Stomach (tissue), 9 donors: ENCODE data around the gene GNMT. TPM values are rescaled to one million over a fixed set of nuclear protein-coding genes. Genes with fewer than 3 reads are reported as not detected.

Experiments
- DNase-seq, 2 donors: peaks; one replicate each; pipeline versions ENCODE4 v3.0.0 to v3.0.0-alpha.2; 2013 to 2019
- H3K27ac ChIP-seq, 5 donors: fragments of 200-600 bp in 4 of 5; sonication (generic) in 4 of 5; one replicate each; pipeline ENCODE4 v1.5.1; 2013 to 2019; ENCODE audit warnings: mild to moderate bottlenecking in 1 of 5, moderate library complexity in 1 of 5
- H3K27me3 ChIP-seq, 3 donors: fragments of 200-600 bp; sonication (generic); one replicate each; pipeline ENCODE4 v1.5.1; 2017 to 2019; ENCODE audit warnings: mixed run types in 1 of 3
- H3K36me3 ChIP-seq, 4 donors: fragments of 200-600 bp; sonication (generic); 1 replicate in 3 of 4; 2 replicates in 1 of 4; pipeline ENCODE4 v1.5.1; 2016 to 2019
- H3K4me1 ChIP-seq, 4 donors: fragments of 200-600 bp; sonication (generic); one replicate each; pipeline ENCODE4 v1.5.1; 2016 to 2019
- H3K4me3 ChIP-seq, 4 donors: fragments of 200-600 bp; sonication (generic) in 3 of 4; one replicate each; pipeline ENCODE4 v1.5.1; 2016 to 2019; ENCODE audit warnings: mild to moderate bottlenecking in 1 of 4
- H3K9me3 ChIP-seq, 4 donors: fragments of 200-600 bp; sonication (generic); one replicate each; pipeline ENCODE4 v1.5.1; 2016 to 2019
- EP300 ChIP-seq: sonication (generic); formaldehyde crosslinking; IDR thresholded peaks from one replicate; pipeline ENCODE4 v1.6.1; 2017; ENCODE audit warnings: antibody characterized with exemption
- POLR2A ChIP-seq, 4 donors: fragments of 450-650 bp; IDR thresholded peaks; one replicate each; pipeline ENCODE4 v1.6.1; 2016; ENCODE audit warnings: antibody characterized with exemption in 4 of 4, control low read depth in 2 of 4, mild to moderate bottlenecking in 1 of 4, moderate library complexity in 1 of 4
- POLR2AphosphoS5 ChIP-seq, 3 donors: sonication (generic); formaldehyde crosslinking; IDR thresholded peaks; one replicate each; pipeline ENCODE4 v1.6.1; 2016; ENCODE audit warnings: antibody characterized with exemption in 3 of 3
- WGBS, 5 donors: extraction: QIAGEN DNeasy Blood & Tissue Kit in 3 of 5; methylation state at CpG; one replicate each; pipeline versions ENCODE4 v1.1.5 to v1.1.7; 2013 to 2018; 5-methylcytosine and 5-hydroxymethylcytosine counted together
- intact Hi-C: fragments of 100-400 bp; cut with DNase I; formaldehyde crosslinking; loops from one replicate; pipeline ENCODE4 v1.15.1; 2023; ENCODE audit warnings: low total_unique reads
- polyA plus RNA-seq, 3 donors: library from polyadenylated mRNA; stranded (reverse); fragments of 200-250 nt; gene quantifications; one replicate each; pipeline ENCODE4 v1.2.3, GENCODE V29; 2013
- total RNA-seq, 5 donors: library from RNA; depleted of rRNA; stranded (reverse); fragments of >200 nt; gene quantifications; one replicate each; pipeline versions ENCODE4 v1.1.0 to v1.2.3, GENCODE V29; 2014 to 2016
- TF ChIP-seq, protein P1 (sequence below), 7 experiments: fragments of 450-650 bp in 4 of 7; fragments of 200-600 bp in 3 of 7; sonication (generic) in 3 of 7; IDR thresholded peaks; one replicate each; pipeline ENCODE4 v1.5.1; 2016 to 2019; ENCODE audit warnings: antibody characterized with exemption in 7 of 7, control low read depth in 2 of 7, mild to moderate bottlenecking in 1 of 7
- donor health status: healthy with polysubstance abuse.
- donor health status: Bipolar disorder and iron deficiency.
- donor health status: healthy.

GNMT gene
- total and polyA plus RNA-seq, 8 donors = 0.45 to 121 (median 17.8) TPM; not detected in 2

DNA sequence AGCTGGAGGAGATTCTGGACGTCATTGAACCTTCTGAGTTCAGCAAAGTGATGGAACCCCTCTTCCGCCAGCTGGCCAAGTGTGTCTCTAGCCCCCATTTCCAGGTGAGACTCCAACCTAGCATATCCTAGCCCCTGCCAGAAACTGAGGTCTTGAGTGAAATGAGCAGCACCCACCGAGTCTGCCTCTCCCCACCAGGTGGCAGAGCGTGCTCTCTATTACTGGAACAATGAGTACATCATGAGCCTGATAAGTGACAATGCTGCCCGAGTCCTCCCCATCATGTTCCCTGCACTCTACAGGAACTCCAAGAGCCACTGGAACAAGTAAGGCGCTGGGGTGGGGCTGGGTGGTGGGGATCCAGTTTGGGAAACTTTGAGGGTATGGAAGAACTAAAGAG, 48.6 kb downstream of the GNMT start:
- intact Hi-C loops = no loop called here
- DNase-seq = peak; percentile 34 to 67
- H3K4me3 ChIP-seq = no peak overlapping the region
- 47 to 67% (median 56%) methylated on average over 6 of the region's 6 CpGs for WGBS, 5 donors
- H3K27ac ChIP-seq = no peak overlapping the region
- peaks cover 11 to 20% (median 19%) of the 10 kb centered on the region in 4 donors for H3K4me1 ChIP-seq
- peaks cover 44 to 73% (median 70%) of the 10 kb centered on the region in 4 donors for H3K36me3 ChIP-seq
- H3K9me3 ChIP-seq = no peaks in the 10 kb centered on the region
- no peaks in the 10 kb centered on the region for H3K27me3 ChIP-seq
- TF ChIP-seq EP300 = no peak
- TF ChIP-seq, protein P1, sequence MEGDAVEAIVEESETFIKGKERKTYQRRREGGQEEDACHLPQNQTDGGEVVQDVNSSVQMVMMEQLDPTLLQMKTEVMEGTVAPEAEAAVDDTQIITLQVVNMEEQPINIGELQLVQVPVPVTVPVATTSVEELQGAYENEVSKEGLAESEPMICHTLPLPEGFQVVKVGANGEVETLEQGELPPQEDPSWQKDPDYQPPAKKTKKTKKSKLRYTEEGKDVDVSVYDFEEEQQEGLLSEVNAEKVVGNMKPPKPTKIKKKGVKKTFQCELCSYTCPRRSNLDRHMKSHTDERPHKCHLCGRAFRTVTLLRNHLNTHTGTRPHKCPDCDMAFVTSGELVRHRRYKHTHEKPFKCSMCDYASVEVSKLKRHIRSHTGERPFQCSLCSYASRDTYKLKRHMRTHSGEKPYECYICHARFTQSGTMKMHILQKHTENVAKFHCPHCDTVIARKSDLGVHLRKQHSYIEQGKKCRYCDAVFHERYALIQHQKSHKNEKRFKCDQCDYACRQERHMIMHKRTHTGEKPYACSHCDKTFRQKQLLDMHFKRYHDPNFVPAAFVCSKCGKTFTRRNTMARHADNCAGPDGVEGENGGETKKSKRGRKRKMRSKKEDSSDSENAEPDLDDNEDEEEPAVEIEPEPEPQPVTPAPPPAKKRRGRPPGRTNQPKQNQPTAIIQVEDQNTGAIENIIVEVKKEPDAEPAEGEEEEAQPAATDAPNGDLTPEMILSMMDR (IDR thresholded peaks at IDR 0.05) = peak in 3 of 7 experiments; percentile 22 to 33 (median 28)

DNA sequence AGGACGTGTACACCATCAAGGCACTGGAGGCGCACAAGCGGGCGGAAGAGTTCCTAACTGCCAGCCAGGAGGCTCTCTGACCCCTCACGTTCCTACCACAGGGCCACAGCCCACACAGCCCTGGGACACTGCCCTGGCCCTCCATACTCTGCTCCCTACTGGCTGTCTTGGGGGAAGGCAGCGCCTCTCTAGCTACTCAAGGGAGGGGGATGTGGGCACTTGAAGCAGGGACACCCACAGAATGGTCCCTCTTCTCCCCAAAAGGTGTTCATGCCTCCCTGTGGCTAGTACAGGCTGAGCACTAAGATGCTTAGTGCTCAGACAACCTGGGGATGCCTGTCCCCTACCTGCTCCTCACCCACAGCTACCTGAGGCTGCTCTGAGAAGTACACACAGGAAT, 50.7 kb downstream of the GNMT start:
- H3K27me3 ChIP-seq = no peaks in the 10 kb centered on the region
- DNase-seq = no peak
- WGBS, 5 donors = 74 to 84% (median 77%) methylated on average over 6 of the region's 6 CpGs
- TF ChIP-seq EP300 = no peak
- no peak for TF ChIP-seq POLR2A (IDR thresholded peaks at IDR 0.05)
- no peak for TF ChIP-seq POLR2AphosphoS5 (IDR thresholded peaks at IDR 0.05)
- TF ChIP-seq, protein P1 (IDR thresholded peaks at IDR 0.05) = no peak
- H3K36me3 ChIP-seq = peaks cover 44 to 63% (median 63%) of the 10 kb centered on the region in 4 donors
- intact Hi-C loops = no loop called here
- no peak overlapping the region for H3K4me3 ChIP-seq
- no peaks in the 10 kb centered on the region for H3K9me3 ChIP-seq
- H3K27ac ChIP-seq = no peak overlapping the region
- H3K4me1 ChIP-seq = peaks cover 26 to 39% (median 38%) of the 10 kb centered on the region in 4 donors

DNA sequence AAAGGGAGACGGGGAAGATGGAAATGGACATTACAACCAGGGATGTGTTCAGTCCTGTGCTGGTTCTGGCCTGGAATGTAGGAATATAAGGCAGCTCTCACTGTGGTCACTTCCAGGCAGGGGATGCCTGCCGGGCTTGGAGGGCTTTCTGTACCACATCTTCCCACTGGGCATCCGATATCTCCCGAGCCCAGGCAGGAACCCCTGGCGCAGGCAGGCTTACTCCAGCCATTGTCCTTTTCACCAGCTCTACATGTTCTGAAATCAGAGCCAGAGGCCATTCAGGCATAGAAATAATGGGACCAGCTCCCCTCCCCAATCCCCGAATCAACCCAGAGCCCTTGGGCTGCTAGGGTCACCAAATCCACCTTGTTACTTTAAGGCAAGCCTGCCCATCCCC, 51.8 kb downstream of the GNMT start:
- peak overlapping the region in 2 of 5 donors; percentile 9 to 84 for H3K27ac ChIP-seq
- peak overlapping the region in 1 of 4 donors; percentile 97 for H3K4me3 ChIP-seq
- 75 to 95% (median 87%) methylated on average over 6 of the region's 6 CpGs for WGBS, 5 donors
- peaks cover 32 to 61% (median 55%) of the 10 kb centered on the region in 4 donors for H3K36me3 ChIP-seq
- peaks cover 36 to 51% (median 50%) of the 10 kb centered on the region in 4 donors for H3K4me1 ChIP-seq
- no peak for TF ChIP-seq EP300
- TF ChIP-seq POLR2A (IDR thresholded peaks at IDR 0.05) = no peak
- TF ChIP-seq POLR2AphosphoS5 (IDR thresholded peaks at IDR 0.05) = no peak
- TF ChIP-seq, protein P1 (IDR thresholded peaks at IDR 0.05) = no peak
- intact Hi-C loops = no loop called here
- no peak for DNase-seq
- no peaks in the 10 kb centered on the region for H3K9me3 ChIP-seq
- H3K27me3 ChIP-seq = no peaks in the 10 kb centered on the region

DNA sequence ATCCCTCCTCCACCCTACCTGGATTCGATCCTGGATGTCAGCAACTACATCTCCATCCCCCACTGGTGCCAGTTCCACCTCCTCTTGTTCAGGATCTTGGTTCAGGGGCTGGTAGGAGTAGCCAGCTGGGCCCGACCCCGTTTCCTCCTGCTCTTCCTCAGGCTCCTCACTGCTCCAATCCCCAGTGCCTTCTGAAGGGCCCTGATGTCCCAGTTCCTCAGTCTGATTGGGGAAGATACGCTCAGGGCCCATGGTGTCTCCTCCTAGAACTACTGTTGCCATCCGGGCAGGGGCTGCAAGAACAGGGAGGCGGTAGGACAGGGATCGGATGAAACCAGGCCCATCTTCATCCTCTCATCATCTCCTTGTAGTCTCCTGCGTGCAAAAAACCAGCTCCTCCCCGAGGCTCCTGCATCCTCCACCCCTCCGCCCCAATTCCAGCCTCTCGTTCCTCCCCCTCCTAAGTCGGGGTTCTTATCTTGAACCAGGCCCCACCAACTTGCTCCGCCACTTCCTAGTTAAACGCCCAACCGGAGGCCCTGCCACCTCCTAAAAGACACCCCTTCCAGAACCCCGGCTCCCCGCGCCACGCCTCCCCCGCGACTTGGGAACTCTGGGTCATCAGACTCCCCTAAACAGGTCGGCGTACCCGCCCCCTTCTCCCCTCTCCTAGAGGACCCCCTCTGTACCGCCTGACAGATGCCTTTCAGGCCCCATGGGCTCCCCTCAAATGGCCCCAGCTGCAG, 52.7 kb downstream of the GNMT start:
- no peaks in the 10 kb centered on the region for H3K27me3 ChIP-seq
- 2 to 4% (median 2%) methylated on average over 23 to 25 of the region's 25 CpGs for WGBS, 5 donors
- peak overlapping the region; percentile 76 to 97 (median 86) for H3K4me3 ChIP-seq
- TF ChIP-seq POLR2A (IDR thresholded peaks at IDR 0.05) (no peak), EP300 (no peak), POLR2AphosphoS5 (IDR thresholded peaks at IDR 0.05) (no peak)
- TF ChIP-seq, protein P1 (IDR thresholded peaks at IDR 0.05) = no peak
- H3K36me3 ChIP-seq = peaks cover 32 to 61% (median 55%) of the 10 kb centered on the region in 4 donors
- DNase-seq = no peak
- intact Hi-C loops = no loop called here
- H3K9me3 ChIP-seq = no peaks in the 10 kb centered on the region
- H3K27ac ChIP-seq = peak overlapping the region; percentile 47 to 87 (median 84)
- H3K4me1 ChIP-seq = peaks cover 36 to 60% (median 52%) of the 10 kb centered on the region in 4 donors

Other genes starting within 250 kb of the GNMT start
- 1 to 10 TPM in 2 of 5 donors, under 1 TPM in 1, not detected in 2; 0.43 to 4.0 (median 1.2) TPM for gene PRPH2, start 238.2 kb upstream of the GNMT start, total RNA-seq
- under 1 TPM; 0.38 to 0.92 (median 0.75) TPM for gene PRPH2, start 238.2 kb upstream of the GNMT start, polyA plus RNA-seq
- 10 to 100 TPM; 14.2 to 33.0 (median 15.2) TPM for gene TBCC, start 214.7 kb upstream of the GNMT start, total RNA-seq
- gene TBCC, start 214.7 kb upstream of the GNMT start, polyA plus RNA-seq = 10 to 100 TPM; 16.9 to 24.6 (median 19.6) TPM
- 10 to 100 TPM in 3 of 5 donors, 1 to 10 TPM in 2; 2.9 to 23.2 (median 11.1) TPM for gene BICRAL, start 178.7 kb upstream of the GNMT start, total RNA-seq
- 1 to 10 TPM; 2.8 to 4.7 (median 3.1) TPM for gene BICRAL, start 178.7 kb upstream of the GNMT start, polyA plus RNA-seq
- 100 to 1,000 TPM in 1 of 5 donors, 10 to 100 TPM in 3, 1 to 10 TPM in 1; 7.2 to 105 (median 21.4) TPM for gene RPL7L1, start 81.1 kb upstream of the GNMT start, total RNA-seq
- 10 to 100 TPM; 28.2 to 47.8 (median 47.6) TPM for gene RPL7L1, start 81.1 kb upstream of the GNMT start, polyA plus RNA-seq
- not detected for gene PTCRA, start 44.7 kb upstream of the GNMT start, total RNA-seq
- gene PTCRA, start 44.7 kb upstream of the GNMT start, polyA plus RNA-seq = not detected
- gene CNPY3, start 31.3 kb upstream of the GNMT start, total RNA-seq = 10 to 100 TPM in 4 of 5 donors, 1 to 10 TPM in 1; 2.2 to 45.5 (median 30.3) TPM
- gene CNPY3, start 31.3 kb upstream of the GNMT start, polyA plus RNA-seq = 10 to 100 TPM; 21.7 to 33.7 (median 25.8) TPM
- gene PEX6, start 18.4 kb downstream of the GNMT start, total RNA-seq = 100 to 1,000 TPM in 1 of 5 donors, 10 to 100 TPM in 2, 1 to 10 TPM in 2; 5.5 to 118 (median 23.9) TPM
- 10 to 100 TPM; 13.0 to 16.4 (median 15.1) TPM for gene PEX6, start 18.4 kb downstream of the GNMT start, polyA plus RNA-seq
- gene PPP2R5D, start 23.8 kb downstream of the GNMT start, total RNA-seq = 100 to 1,000 TPM in 1 of 5 donors, 10 to 100 TPM in 4; 19.6 to 517 (median 40.6) TPM
- 10 to 100 TPM; 21.0 to 23.7 (median 21.5) TPM for gene PPP2R5D, start 23.8 kb downstream of the GNMT start, polyA plus RNA-seq
- 10 to 100 TPM in 4 of 5 donors, 1 to 10 TPM in 1; 3.6 to 61.3 (median 27.7) TPM for gene MEA1, start 53.2 kb downstream of the GNMT start, total RNA-seq
- gene MEA1, start 53.2 kb downstream of the GNMT start, polyA plus RNA-seq = 100 to 1,000 TPM in 2 of 3 donors, 10 to 100 TPM in 1; 95.2 to 118 (median 102) TPM
- 10 to 100 TPM; 40.0 to 88.5 (median 66.5) TPM for gene KLHDC3, start 53.5 kb downstream of the GNMT start, total RNA-seq
- gene KLHDC3, start 53.5 kb downstream of the GNMT start, polyA plus RNA-seq = 10 to 100 TPM; 57.7 to 85.0 (median 84.2) TPM
- 10 to 100 TPM in 4 of 5 donors, 1 to 10 TPM in 1; 3.5 to 61.1 (median 37.1) TPM for gene RRP36, start 60.9 kb downstream of the GNMT start, total RNA-seq
- 10 to 100 TPM; 27.8 to 47.7 (median 39.6) TPM for gene RRP36, start 60.9 kb downstream of the GNMT start, polyA plus RNA-seq
- gene CUL7, start 93.1 kb downstream of the GNMT start, total RNA-seq = 10 to 100 TPM in 4 of 5 donors, 1 to 10 TPM in 1; 9.9 to 26.1 (median 14.1) TPM
- gene CUL7, start 93.1 kb downstream of the GNMT start, polyA plus RNA-seq = 1 to 10 TPM; 4.4 to 5.9 (median 4.7) TPM
- gene MRPL2, start 98.7 kb downstream of the GNMT start, total RNA-seq = 10 to 100 TPM in 2 of 5 donors, 1 to 10 TPM in 3; 3.5 to 28.1 (median 8.8) TPM
- gene MRPL2, start 98.7 kb downstream of the GNMT start, polyA plus RNA-seq = 10 to 100 TPM; 40.0 to 74.8 (median 49.8) TPM
- gene KLC4, start 98.9 kb downstream of the GNMT start, total RNA-seq = 100 to 1,000 TPM in 2 of 5 donors, 10 to 100 TPM in 3; 24.4 to 410 (median 61.1) TPM
- 10 to 100 TPM; 23.5 to 38.5 (median 31.1) TPM for gene KLC4, start 98.9 kb downstream of the GNMT start, polyA plus RNA-seq
- gene PTK7, start 115.6 kb downstream of the GNMT start, total RNA-seq = 10 to 100 TPM in 4 of 5 donors, 1 to 10 TPM in 1; 8.2 to 64.9 (median 28.8) TPM
- 10 to 100 TPM in 2 of 3 donors, 1 to 10 TPM in 1; 4.0 to 31.1 (median 12.1) TPM for gene PTK7, start 115.6 kb downstream of the GNMT start, polyA plus RNA-seq
- 10 to 100 TPM; 10.5 to 40.6 (median 25.5) TPM for gene SRF, start 210.5 kb downstream of the GNMT start, total RNA-seq
- gene SRF, start 210.5 kb downstream of the GNMT start, polyA plus RNA-seq = 10 to 100 TPM; 21.7 to 25.6 (median 22.5) TPM
- gene CUL9, start 221.4 kb downstream of the GNMT start, total RNA-seq = 100 to 1,000 TPM in 1 of 5 donors, 10 to 100 TPM in 4; 22.8 to 120 (median 53.9) TPM
- gene CUL9, start 221.4 kb downstream of the GNMT start, polyA plus RNA-seq = 10 to 100 TPM; 35.7 to 49.7 (median 40.3) TPM